HG03571 (cell line): Measurements from ENCODE around the gene PDE8A.
"Not testable (repeated sequence)": the region's sequence is repeated elsewhere in the genome, so short reads cannot be mapped to it uniquely, and the experiment has no call there.

Experiments used
- ATAC-seq: cut with Tn5 transposase; IDR thresholded peaks from one replicate; pipeline ENCODE4 v1.9.1; 2021; ENCODE audit not compliant: unreplicated experiment

The PDE8A gene

DNA sequence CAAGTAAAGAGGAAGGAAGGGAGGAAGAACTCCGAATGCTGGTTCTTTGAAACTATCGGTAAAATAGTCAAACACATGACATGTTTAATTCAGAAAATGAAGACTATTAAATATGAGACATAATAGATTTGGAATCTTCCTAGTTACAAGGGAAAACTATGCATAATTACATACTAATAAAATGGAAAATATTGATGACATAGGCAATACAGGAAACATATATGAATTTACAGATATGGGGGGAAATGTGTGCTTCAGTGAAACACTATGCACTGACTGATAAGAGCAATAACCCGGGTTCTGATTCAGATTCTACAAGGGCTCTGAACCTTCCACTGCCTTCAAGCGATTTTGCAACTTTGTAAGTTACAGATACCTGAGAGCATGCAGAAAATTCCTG is 185.9 kb downstream of the PDE8A start:
- ATAC-seq: no peak

DNA sequence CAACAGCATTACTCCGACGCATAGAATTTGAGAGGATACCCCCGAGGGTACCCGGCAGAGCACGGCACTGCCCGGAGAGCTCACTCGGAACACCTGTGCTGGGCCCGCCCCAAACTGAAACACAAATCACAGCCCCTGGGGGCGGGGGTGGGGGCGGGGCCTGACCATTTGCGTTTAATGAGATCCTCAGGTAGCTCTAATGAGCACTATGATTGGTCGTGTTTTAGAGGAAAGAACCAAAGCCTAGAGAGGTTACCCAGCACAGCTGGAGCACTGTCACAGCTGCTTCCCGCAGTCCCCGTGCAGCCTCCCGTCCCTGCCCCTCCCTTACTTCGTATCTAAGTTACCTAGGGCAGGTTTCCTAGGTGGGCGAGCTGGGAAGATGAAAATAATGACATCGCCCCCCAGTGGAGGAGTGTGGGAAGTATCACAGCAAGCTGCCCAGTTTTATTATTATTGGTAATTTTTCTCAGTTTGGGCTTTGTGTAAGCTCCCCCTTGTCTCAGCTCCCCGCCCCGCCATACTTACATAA is 187.1 kb downstream of the PDE8A start:
- no peak for ATAC-seq

DNA sequence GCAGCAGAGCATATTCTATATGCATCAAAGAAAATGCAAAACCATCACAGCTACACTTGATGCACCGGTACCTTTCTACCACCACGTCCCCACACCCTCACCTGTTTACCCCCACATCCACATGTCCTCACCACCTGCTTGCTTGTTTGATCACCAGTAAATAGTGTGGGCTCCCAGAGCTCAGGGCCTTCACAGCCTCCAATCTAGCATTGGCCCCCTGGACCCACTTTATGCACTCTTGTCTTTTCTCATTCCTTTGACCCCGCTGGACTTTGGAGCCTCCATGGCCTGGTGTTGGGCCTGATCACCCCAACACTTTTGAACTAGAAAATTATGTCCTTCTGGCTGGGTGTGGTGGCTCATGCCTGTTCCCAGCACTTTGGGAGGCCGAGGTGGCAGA is 190.1 kb downstream of the PDE8A start:
- ATAC-seq: no peak

DNA sequence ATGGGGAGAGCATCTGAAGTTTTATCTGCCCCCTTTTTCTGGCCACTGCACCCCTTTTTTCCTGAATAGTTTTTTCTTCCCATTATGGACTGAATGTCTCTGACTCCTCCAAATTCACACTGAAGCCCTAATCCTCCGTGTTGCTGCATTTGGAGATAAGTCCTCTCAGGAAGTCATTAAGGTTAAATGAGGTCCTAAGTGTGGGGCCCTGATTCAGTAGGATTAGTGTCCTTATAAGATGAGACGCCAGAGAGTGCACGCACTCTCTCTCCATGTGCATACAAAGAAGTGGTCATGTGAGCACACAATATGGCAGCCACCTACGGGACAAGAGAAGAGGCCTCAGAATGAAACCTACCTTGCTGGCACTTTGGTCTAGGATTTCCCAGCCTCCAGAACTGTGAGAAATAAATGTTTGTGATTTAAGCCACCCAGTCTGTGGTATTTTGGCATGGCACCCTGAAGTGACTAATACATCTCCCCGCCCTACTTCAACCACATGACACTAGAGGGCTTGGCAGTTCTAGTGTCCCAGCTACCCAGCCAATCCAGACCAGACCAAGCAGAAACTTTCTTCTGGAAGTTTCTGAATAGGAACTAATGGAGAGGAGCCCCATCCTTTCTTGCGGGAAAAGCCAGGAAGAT is 191.3 kb downstream of the PDE8A start:
- ATAC-seq: no peak

DNA sequence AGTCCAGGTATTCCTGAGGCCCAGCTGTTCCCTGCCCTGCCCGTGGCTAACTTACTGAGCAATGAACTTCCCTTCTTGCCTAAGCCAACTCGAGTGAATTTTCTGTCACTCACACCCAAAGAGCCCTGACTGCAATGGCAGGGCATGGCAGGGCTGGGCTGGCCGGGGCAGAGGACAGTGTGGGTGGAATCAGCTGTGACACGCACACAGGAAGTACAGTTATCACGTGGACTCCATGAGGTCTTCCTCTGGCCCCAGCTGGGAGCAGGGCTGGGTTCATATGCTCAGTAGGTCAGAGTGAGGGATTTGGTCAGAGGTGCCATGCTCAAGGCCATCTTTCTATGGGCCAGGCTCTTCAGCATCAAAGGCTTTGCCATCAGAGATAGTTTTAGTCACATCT is 192.0 kb downstream of the PDE8A start:
- ATAC-seq: not testable (repeated sequence)

DNA sequence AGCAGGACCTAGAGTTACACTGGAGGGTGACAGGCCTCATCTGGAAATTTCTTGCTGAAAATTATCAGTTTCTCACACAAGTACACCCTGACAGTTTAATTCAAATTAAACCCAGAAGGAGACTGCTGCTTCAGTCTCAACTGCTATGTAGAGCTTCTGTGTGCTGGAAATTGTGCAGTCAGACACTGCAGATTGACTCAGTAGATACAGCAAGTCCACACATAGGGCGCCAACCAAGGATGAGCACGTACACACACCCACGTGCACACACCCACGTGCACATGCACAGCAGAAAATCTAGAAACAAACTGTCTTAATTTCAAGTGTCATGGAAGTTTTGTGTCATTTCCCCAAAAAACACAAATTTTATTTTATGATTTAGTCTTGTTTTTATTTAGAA is 192.9 kb downstream of the PDE8A start:
- no peak for ATAC-seq

DNA sequence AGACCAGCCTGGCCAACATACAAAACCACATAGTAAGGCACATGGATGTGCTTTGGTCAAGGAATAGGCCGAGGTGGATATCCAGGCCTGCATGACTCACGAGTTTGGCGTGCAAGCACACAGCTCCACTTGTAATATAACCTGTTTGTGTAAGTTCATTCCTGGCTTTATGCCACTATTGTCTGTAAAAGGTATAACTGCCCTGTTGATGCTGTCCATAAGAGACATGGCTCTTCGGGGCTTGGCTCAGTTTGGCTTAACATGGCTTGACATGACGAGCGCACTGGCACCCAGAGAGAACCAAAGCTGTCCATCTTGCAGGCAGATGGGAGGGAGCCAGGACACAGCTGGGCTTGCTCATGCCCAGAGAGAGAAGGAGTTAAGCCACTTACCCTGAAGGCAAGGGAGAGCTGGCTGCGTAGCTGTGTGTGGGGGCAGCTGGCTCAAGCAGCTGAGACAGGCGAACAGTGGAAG is 195.4 kb downstream of the PDE8A start:
- ATAC-seq: not testable (repeated sequence)

DNA sequence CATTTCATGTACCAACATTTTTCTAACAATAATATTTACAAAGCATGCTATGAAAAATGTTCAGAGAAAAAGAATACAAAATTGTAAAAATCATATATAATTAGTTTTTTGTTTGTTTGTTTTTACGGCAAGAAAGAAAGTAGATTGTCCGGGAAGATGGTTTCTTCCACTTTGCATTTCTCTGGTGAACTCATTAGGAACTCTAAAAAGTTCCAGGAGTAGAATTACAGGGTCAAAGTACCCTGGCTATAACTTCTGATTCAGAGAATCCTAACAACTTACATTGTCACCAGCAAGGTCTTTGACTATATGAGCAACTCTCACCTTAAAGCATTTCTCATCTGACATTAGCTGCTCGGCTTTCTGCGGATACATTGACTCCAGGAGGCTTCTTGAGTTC is 196.7 kb downstream of the PDE8A start:
- no peak for ATAC-seq

DNA sequence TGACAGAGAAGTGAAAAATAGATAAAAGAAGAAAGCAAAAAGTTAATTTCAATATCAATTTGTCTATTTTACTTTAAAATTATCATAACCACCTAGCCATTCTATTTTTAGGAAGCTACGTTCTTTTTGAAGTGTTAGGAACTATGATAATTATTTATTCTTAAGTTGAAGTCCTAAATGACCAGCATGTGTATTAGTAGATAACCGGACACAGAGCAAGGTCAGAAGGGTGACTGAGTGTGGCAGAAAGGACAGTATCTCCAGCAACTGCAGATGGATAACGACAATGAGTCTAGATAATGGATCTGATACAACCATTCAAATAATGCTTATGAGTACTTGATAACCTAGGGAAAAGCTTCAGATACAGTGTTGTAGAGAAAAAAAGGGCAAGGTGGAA is 198.0 kb downstream of the PDE8A start:
- ATAC-seq: no peak

DNA sequence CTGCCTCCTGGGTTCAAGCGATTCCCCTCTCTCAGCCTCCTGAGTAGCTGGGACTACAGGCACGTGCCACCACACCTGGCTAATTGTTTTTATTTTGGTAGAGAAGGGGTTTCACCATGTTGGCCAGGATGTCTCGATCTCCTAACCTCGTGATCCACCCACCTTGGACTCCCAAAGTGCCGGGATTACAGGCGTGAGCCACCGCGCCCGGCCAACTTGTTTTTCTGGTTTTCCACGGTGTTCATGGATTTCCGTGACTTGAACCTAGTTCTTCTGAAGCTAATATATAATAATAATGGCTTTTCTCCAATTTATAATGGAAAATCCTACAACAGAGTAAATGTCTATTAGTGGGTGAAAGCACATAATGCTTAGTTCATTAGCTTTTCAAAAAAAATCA is 203.7 kb downstream of the PDE8A start:
- ATAC-seq: not testable (repeated sequence)

DNA sequence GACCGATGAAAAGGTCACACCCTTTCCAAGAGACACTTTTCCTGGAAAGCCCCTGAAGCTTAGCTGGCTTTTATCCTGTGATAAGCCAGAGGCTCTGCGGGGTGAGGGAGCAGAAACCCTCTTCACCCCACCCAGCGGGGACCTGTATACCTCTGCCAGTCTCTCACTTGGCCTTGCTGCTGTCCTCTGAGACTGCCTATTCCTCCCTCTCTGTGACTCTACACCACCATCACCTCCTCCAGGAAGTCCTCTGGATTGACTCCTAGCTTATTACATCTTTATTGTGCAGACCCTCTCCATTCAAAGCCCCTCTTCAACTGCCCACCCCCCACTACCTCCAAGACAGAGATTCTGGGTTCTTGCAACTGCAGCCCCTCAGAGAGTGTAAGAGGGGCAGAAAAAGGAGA is 206.5 kb downstream of the PDE8A start:
- not testable (repeated sequence) for ATAC-seq
